HG03442 (cell line): Measurements from ENCODE around the gene TRPV2.
A peak's percentile ranks its signal among the peaks of the same experiment; 100 is the strongest.
"Not testable (repeated sequence)": the region's sequence is repeated elsewhere in the genome, so short reads cannot be mapped to it uniquely, and the experiment has no call there.

Experiments used
- ATAC-seq: cut with Tn5 transposase; IDR thresholded peaks from one replicate; pipeline ENCODE4 v1.9.1; 2021; ENCODE audit warnings: mild to moderate bottlenecking, moderate library complexity; ENCODE audit not compliant: unreplicated experiment

TRPV2 gene, protein sequence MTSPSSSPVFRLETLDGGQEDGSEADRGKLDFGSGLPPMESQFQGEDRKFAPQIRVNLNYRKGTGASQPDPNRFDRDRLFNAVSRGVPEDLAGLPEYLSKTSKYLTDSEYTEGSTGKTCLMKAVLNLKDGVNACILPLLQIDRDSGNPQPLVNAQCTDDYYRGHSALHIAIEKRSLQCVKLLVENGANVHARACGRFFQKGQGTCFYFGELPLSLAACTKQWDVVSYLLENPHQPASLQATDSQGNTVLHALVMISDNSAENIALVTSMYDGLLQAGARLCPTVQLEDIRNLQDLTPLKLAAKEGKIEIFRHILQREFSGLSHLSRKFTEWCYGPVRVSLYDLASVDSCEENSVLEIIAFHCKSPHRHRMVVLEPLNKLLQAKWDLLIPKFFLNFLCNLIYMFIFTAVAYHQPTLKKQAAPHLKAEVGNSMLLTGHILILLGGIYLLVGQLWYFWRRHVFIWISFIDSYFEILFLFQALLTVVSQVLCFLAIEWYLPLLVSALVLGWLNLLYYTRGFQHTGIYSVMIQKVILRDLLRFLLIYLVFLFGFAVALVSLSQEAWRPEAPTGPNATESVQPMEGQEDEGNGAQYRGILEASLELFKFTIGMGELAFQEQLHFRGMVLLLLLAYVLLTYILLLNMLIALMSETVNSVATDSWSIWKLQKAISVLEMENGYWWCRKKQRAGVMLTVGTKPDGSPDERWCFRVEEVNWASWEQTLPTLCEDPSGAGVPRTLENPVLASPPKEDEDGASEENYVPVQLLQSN

DNA sequence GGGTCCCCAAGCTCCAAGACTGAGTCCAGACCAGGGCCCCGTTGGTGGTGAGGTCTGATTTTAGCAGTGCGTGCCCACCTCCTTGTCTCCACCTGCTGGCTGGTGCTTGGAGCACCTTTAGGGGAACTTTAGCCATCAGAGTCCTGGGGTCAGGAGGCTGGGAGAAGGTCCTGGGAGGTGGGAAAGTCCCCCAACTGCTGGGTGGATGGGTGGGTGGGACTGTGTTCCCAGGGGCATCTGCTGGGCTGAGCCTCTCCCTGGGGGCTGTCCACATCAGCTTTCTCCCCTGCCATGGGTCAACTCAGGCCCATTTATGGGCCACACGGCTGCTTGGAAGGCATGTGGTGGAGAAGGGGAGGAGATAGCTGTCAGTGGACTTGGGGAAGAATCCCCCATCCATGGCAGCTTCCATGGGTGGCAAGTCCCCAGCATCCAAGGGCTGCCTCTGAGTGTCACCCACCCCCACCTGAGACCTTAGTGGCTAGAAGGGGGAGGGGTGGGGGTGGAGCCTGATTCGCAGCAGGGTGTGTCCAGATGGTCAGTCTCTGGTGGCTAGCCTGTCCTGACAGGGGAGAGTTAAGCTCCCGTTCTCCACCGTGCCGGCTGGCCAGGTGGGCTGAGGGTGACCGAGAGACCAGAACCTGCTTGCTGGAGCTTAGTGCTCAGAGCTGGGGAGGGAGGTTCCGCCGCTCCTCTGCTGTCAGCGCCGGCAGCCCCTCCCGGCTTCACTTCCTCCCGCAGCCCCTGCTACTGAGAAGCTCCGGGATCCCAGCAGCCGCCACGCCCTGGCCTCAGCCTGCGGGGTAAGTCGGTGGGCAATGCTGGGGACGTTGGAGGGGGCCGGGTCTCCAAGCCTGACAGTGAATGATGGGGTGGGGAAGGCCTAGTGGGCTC, at the start of gene TRPV2:
TRPV2 (plus strand) TSS at position 541 of the 894 bp plus-strand sequence. CDS start 2,098 bp downstream, outside the sequence.
- ATAC-seq: no peak

DNA sequence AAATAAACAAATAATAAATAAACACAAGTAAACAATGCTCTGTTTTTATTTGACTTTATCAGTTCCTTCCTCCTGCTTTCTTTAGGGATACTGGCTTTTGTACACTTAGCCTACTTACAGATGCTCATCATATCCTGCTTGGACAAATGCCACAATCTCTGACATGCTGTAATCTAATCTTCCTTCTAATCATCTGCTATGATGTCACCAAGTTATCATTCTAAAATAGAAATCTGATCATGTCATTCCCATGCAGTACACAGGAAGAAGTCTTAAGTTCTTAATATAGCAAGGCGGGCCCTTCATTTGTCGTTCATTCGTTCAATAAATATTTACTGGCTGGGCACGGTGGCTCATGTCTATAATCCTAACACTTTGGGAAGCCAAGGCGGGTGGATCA, 43.6 kb upstream of the TRPV2 start:
- ATAC-seq: no peak

DNA sequence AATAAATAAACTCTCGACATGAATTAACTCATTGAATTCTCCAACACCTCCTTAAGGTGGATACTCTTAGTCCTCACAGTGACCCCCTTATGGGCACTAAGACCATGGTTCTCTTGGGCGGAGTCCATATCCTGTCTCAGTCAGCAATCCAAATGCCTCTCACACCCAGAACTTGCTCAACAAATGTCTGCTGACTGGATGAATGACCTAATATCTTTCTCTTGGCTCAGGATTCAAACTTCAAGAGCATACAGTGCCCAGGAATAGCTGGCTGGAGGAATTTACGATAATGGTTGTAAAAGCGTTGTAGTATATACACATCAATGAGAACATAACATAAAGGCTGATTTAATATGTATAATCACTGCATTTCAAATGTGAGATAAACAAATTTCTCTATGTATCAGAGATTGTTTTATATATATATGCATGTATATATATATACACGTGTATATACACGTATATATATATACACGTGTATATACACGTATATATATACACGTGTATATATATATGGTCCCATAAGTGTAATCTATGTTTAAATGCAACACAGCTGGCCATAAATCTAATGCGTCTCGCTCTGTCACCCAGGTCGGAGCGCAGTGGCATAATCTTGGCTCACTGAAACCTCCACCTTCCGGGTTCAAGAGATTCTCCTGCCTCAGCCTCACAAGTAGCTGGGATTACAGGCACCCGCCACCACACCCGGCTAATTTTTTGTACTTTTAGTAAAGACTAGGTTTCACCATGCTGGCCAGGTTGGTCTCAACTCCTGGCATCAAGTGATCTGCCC, 41.0 kb upstream of the TRPV2 start:
- ATAC-seq: no peak

DNA sequence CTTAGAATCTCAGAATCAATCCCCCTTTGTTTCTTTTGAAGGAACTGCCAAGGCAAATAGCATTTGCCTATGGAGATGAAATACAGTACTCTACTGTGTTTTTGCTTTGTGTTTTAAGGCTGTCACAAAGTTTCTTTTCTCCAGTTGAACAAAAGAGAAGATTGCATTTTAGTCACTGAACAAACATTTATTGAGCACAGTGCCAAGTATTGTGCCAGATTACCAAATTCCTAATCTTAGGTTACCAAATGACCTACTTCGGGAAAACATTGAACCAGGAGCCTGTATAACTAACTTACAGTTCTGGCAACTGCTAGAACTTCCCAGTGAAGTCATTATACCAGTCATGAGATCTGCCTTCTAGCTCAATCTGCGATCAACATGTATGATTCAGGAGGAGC, 37.4 kb upstream of the TRPV2 start:
- no peak for ATAC-seq

DNA sequence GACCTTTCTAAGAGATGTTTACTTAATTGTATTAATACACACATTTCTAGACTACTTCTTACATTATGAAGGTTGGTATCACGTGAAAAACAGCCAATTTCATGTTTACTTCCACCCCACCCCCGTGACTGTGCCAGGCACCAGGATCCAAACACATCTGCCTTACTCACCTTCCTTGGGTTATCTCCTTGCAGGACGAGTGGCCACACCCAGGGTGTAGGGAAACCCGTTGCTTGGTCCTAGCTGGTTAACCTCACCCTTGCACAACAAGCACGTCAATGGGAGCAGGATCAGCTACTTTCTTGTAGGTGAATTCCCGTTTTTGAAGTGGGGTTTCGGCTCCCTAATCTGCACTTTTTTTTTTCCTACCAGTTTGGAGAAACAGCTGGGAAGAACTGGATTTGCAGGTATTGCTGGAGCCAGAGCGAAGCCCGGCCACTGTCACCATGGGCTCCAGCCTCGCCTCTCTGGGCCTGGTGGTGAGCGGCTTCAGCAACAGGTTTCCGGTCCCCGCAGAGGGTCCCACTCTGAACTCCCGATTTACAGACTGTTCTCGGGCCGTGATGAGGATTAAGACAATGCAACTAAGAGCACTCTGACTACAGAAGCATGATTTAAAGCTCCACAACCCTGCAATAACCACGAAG, 36.6 kb upstream of the TRPV2 start:
- ATAC-seq: no peak

DNA sequence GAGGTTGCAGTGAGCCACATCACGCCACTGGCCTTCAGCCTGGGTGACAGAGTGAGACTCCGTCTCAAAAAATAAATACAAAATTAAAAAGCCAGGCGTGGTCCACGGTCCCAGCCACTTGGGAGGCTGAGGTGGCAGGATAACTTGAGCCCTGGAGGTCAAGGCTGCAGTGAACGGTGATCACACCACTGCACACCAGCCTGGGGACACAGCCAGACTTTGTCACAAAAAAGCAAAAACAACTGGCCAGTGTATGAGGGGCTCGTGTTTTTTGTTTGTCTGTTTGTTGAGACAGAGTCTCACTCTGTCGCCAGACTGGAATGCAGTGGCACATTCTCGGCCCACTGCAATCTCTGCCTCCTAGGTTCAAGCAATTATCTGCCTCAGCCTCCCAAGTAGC, 35.7 kb upstream of the TRPV2 start:
- no peak for ATAC-seq

DNA sequence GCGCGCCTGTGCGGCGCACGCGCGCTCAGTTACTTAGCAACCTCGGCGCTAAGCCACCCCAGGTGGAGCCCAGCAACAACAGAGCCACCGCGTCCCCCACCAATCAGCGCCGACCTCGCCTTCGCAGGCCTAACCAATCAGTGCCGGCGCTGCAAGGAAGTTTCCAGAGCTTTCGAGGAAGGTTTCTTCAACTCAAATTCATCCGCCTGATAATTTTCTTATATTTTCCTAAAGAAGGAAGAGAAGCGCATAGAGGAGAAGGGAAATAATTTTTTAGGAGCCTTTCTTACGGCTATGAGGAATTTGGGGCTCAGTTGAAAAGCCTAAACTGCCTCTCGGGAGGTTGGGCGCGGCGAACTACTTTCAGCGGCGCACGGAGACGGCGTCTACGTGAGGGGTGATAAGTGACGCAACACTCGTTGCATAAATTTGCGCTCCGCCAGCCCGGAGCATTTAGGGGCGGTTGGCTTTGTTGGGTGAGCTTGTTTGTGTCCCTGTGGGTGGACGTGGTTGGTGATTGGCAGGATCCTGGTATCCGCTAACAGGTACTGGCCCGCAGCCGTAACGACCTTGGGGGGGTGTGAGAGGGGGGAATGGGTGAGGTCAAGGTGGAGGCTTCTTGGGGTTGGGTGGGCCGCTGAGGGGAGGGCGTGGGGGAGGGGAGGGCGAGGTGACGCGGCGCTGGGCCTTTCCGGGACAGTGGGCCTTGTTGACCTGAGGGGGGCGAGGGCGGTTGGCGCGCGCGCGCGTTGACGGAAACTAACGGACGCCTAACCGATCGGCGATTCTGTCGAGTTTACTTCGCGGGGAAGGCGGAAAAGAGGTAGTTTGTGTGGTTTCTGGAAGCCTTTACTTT, 34.5 kb upstream of the TRPV2 start, which contains the start of gene UBB:
UBB (plus strand) TSS at position 452 of the 856 bp plus-strand sequence. CDS start 817 bp downstream, outside the sequence.
- peak; percentile 89 for ATAC-seq

DNA sequence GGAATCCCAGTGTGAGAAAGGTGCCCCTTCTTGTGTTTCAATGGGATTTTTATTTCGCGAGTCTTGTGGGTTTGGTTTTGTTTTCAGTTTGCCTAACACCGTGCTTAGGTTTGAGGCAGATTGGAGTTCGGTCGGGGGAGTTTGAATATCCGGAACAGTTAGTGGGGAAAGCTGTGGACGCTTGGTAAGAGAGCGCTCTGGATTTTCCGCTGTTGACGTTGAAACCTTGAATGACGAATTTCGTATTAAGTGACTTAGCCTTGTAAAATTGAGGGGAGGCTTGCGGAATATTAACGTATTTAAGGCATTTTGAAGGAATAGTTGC, 33.9 kb upstream of the TRPV2 start:
- ATAC-seq: peak; percentile 0

DNA sequence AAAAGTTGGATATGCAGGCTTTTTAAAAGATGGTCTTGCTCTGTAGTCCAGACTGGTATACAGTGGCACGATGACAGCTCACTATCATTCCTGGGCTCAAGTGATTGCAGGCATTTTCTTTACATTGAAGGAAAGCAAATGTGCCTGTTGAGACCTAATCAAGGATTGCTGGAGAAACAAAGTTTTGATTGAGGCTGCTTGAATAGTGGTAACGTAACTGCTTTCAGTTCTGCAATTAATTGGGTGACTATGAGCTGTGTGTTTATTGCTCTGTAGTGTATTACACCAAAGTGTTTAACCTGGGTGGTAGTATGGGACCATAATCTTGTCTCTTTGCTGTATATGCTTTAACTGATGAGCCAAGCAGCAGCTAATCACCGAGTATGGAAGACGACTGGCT, 32.2 kb upstream of the TRPV2 start:
- ATAC-seq: no peak

DNA sequence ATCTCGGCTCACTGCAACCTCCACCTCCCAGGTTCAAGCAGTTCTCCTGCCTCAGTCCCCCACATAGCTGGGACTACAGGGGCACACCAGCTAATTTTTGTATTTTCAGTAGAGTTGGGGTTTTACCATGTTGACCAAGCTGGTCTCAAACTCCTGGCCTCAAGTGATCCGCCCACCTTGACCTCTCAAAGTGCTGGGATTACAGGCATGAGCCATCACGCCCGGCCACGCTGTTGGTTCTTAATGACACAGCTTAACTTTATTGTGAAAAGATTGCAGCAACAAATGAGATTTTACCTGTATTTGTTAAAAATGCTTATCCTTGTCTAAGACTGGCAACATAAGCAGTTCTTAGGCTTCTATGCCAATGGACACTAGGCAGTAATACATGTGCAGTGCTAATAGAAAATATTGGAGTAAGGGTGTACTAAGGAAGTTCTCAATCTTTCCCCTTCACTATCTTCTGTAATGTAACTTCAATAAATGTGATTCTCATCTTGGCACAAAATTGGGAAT, 31.5 kb upstream of the TRPV2 start:
- no peak for ATAC-seq

DNA sequence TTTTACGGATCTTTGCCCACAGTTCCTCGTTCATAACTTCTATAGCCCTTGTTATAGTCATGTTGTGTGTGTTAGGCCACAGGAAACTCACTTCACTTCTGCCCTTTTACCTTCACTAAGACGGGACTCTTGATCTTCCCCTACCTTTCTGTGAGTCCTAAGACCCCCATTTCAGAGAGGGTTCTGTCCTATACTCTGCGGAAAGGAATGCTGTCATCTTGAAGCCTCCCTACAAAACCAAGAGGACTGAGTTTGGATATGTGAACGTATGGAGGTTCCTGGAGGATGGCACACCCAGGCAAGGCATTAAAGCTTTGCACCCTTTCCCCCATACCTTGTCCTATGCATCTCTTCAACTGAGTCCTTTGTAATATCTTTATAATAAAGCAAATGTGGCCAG, 30.8 kb upstream of the TRPV2 start:
- ATAC-seq: no peak

DNA sequence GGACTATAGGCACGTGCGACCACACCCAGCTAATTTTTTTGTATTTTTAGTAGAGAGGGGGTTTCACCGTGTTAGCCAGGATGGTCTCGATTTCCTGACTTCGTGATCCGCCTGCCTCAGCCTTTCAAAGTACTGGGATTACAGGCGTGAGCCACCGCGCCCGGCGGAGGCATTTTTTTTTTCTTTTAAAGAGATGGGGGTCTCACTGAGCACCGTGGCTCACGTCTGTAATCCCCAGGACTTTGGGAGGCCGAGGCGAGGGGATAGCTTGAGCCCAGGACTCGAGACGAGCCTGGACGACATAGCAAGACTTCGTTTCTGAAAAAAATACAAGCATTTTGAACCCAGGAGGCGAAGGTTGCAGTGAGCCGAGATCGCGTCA, 29.3 kb upstream of the TRPV2 start:
- not testable (repeated sequence) for ATAC-seq

DNA sequence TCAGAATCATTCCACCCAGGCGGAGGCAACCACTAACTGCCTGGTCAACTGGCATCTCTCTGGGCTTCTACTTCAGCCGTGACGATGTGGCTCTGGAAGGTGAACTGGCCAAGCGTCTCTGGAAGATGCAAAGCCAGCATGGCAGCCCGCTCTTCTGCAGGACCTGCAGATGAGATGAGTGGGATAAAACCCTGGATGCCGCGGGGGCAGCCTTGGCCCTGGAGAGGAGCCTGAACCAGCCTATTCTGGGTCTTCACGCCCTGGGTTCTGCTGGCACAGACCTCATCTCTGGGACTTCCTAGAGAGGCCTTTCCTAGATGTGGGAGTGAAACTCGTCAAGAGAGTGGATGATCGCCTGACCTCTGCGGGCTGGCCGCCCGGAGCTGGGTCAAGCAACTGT, 23.9 kb upstream of the TRPV2 start:
- no peak for ATAC-seq

DNA sequence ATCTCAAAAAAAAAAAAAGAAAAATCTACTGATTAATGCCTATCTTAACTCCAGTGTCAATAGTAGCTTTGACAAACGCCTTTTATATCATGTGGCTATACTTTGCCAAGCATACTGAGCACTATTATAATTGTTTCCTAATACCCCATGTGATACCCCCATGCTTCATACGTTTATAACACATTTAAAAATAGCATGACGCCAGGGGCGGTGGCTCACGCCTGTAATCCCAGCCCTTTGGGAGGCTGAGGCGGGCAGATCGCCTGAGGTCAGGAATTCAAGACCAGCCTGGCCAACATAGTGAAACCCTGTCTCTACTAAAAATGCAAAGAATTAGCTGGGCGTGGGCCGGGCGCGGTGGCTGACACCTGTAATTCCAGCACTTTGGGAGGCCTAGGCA, 22.9 kb upstream of the TRPV2 start:
- ATAC-seq: not testable (repeated sequence)

DNA sequence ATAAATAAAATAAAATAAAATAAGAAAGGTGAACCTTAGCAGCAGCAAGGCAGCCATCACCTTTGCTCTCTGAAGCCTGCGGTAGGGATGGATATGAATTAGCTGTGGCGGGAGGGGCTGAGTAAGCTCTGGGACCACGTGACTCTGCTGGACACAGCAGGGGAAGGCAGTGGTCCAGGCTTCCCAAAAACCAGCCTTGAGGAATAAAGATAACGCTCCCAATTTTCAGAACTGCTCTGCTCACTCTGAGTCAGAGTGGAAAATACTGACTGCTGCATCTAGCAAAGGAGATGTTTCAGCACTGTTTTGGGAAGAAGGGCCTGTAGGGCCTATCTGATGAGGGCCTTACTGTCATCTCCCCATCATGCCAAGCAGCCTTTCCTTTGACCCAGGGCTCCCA, 19.5 kb upstream of the TRPV2 start:
- not testable (repeated sequence) for ATAC-seq

DNA sequence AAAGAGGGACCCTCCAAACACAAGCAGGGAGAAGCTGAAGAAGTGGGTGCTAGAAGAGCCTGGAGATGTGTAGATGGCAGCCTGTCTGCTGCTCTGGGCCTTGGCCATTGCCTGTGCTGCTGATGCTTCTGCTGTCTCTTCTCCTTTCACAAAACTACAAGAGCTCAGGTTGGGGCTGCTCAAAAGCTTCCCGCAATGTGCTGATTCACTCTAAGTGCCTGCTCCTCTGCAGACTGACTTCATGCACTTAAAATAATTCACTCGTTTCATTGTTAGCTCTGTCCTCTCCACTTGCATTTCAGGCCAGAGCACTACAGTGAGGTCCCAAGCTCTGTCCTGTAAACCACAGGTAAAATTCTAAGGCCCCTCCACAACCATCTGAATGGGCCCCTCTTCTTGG, 18.7 kb upstream of the TRPV2 start:
- not testable (repeated sequence) for ATAC-seq

DNA sequence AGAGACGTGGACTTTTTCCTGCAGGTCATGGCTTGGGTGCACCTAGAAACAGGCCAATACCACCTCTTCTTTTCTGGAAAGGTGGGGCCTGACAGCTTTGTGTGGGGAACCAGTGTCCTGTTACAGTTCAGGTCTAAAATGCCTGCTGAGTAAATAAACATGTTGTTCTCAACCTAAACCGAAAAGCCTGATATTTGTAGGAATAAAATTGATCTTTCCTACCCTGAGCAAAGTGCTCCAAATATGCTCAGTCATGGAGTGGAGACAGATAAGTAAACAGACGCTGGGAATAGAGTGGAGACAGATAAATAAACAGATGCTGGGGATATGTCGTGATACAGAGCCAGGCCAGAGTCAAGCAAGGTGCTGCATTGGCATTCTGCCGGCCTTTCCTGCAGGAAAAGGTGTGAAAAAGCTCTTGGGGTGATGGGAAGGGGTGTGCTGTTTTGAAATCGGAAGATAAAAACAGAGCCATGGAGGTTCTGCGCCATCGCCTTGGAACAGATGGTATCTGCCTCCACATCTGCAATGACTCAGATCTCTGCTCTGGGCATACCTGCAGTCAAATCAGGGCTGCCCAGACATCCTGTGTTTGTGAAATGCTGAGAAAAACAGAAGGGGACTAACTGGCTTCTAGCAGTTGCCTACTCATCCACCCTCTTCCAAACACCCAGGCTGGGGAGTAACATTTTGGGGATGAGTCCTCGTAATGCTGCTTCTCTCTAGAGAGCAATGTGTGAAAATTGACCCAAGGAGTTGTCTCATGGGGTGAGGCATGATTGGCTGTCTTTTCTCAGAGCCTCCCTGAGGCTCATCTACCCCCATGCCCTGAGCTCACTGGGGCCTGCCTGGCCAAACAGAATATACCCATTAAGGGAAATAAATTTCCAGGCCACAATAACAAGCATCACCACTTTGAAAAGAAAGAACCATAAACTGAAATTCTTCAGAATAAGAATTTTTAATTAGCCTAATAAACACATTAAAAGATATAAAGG, 16.8 kb upstream of the TRPV2 start:
- ATAC-seq: peak; percentile 68

DNA sequence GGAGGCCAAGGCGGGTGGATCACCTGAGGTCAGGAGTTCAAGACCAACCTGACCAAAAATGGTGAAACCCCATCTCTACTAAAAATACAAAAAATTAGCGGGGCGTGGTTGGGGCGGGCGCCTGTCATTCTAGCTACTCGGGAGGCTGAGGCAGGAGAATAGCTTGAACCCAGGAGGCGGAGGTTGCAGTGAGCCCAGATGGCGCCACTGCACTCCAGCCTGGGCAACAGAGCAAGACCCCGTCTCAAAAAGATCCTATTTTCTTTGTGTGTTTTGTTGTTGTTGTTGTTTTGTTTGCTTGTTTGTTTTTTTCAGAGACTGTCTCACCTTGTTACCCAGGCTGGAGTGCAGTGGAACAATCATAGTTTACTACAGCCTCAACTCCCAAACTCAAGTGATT, 11.5 kb upstream of the TRPV2 start:
- ATAC-seq: not testable (repeated sequence)
